HepG2 (cell line): Measurements from ENCODE around the gene FBXO8. TPM values are rescaled to one million over a fixed set of nuclear protein-coding genes. Genes with fewer than 3 reads are reported as not detected.

Experiments used
- FOXO1 ChIP-seq: sonication (generic); formaldehyde crosslinking; IDR thresholded peaks from 2 replicates; pipeline ENCODE4 v1.4.0; 2020; ENCODE audit warnings: missing genetic modification reagents
- PHF5A ChIP-seq: IDR thresholded peaks from one replicate; pipeline ENCODE4 v1.6.1; 2018; ENCODE audit warnings: low read depth, missing genetic modification reagents; ENCODE audit not compliant: unreplicated experiment
- POLR2AphosphoS2 ChIP-seq: IDR thresholded peaks from 2 replicates; pipeline ENCODE4 v1.6.1; 2011; ENCODE audit warnings: low read depth, low read length, improper control_type of control experiment
- ZNF235 ChIP-seq: sonication (generic); formaldehyde crosslinking; IDR thresholded peaks from 2 replicates; pipeline ENCODE4 v1.8.1; 2023; ENCODE audit warnings: mild to moderate bottlenecking, missing genetic modification reagents, borderline replicate concordance
- ZNF557 ChIP-seq: sonication (generic); formaldehyde crosslinking; IDR thresholded peaks from 2 replicates; pipeline ENCODE4 v1.4.0; 2020; ENCODE audit warnings: missing genetic modification reagents
- polyA plus RNA-seq, 8 experiments: library from polyadenylated mRNA; depleted of rRNA in 3 of 8; stranded (reverse) in 7 of 8; unstranded in 1 of 8; fragments of >200 nt; fragmentation: Illumina TruSeq in 4 of 8; extraction: Trizol in 4 of 8; gene quantifications; 2 replicates each; pipeline versions ENCODE4 v1.2.1 to v1.2.3, GENCODE V29; 2011 to 2016; ENCODE audit warnings: low read depth in 4 of 8, missing spikeins in 1 of 8, mixed read lengths in 1 of 8; ENCODE audit not compliant: insufficient read depth in 1 of 8
- total RNA-seq, 5 experiments: library from RNA; depleted of rRNA; stranded (reverse); fragments of >200 nt; fragmentation: Illumina TruSeq; extraction: Trizol; gene quantifications; 2 replicates each; pipeline ENCODE4 v1.2.3, GENCODE V29; 2016; ENCODE audit warnings: low read depth in 1 of 5
- TF ChIP-seq, protein P1 (sequence below): sonication (generic); formaldehyde crosslinking; IDR thresholded peaks from 2 replicates; pipeline ENCODE4 v1.5.1; 2020; ENCODE audit warnings: mild to moderate bottlenecking, missing genetic modification reagents, borderline replicate concordance
- TF ChIP-seq, protein P2 (sequence below): sonication (generic); formaldehyde crosslinking; IDR thresholded peaks from 2 replicates; pipeline ENCODE4 v1.4.0; 2020; ENCODE audit warnings: low read depth, mild to moderate bottlenecking, missing genetic modification reagents
- TF ChIP-seq, protein P3 (sequence below): sonication (generic); formaldehyde crosslinking; IDR thresholded peaks from 2 replicates; pipeline ENCODE4 v1.4.0; 2020; ENCODE audit warnings: missing genetic modification reagents, borderline replicate concordance

The FBXO8 gene
- total and polyA plus RNA-seq, 2 of the 13 experiments (the other 11 are each of a cell fraction or from before 2014, with no cell fraction given), result 11.7 to 15.2 TPM

DNA sequence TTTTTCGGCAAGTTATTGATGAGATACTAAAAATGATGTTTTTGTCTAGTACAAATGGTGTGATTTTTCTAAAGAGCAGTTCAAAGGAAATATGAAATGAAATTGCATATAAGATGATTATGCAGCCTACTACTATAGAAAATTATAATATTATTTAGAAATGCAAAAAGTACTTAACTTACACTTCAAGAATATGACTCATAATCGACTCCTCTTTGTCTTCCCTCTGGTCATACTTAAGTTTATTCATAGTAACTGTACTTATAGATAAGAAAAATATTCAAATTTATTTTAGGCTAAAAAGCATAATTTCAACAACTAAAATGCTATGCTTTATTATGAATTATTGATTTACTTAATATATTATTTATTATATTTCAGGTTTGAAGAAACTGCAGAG lies 33.5 kb upstream of the FBXO8 start (continued):
- TF ChIP-seq, protein P1, sequence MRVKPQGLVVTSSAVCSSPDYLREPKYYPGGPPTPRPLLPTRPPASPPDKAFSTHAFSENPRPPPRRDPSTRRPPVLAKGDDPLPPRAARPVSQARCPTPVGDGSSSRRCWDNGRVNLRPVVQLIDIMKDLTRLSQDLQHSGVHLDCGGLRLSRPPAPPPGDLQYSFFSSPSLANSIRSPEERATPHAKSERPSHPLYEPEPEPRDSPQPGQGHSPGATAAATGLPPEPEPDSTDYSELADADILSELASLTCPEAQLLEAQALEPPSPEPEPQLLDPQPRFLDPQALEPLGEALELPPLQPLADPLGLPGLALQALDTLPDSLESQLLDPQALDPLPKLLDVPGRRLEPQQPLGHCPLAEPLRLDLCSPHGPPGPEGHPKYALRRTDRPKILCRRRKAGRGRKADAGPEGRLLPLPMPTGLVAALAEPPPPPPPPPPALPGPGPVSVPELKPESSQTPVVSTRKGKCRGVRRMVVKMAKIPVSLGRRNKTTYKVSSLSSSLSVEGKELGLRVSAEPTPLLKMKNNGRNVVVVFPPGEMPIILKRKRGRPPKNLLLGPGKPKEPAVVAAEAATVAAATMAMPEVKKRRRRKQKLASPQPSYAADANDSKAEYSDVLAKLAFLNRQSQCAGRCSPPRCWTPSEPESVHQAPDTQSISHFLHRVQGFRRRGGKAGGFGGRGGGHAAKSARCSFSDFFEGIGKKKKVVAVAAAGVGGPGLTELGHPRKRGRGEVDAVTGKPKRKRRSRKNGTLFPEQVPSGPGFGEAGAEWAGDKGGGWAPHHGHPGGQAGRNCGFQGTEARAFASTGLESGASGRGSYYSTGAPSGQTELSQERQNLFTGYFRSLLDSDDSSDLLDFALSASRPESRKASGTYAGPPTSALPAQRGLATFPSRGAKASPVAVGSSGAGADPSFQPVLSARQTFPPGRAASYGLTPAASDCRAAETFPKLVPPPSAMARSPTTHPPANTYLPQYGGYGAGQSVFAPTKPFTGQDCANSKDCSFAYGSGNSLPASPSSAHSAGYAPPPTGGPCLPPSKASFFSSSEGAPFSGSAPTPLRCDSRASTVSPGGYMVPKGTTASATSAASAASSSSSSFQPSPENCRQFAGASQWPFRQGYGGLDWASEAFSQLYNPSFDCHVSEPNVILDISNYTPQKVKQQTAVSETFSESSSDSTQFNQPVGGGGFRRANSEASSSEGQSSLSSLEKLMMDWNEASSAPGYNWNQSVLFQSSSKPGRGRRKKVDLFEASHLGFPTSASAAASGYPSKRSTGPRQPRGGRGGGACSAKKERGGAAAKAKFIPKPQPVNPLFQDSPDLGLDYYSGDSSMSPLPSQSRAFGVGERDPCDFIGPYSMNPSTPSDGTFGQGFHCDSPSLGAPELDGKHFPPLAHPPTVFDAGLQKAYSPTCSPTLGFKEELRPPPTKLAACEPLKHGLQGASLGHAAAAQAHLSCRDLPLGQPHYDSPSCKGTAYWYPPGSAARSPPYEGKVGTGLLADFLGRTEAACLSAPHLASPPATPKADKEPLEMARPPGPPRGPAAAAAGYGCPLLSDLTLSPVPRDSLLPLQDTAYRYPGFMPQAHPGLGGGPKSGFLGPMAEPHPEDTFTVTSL (CRISPR knock-in tag), result no peak
- TF ChIP-seq, protein P2, sequence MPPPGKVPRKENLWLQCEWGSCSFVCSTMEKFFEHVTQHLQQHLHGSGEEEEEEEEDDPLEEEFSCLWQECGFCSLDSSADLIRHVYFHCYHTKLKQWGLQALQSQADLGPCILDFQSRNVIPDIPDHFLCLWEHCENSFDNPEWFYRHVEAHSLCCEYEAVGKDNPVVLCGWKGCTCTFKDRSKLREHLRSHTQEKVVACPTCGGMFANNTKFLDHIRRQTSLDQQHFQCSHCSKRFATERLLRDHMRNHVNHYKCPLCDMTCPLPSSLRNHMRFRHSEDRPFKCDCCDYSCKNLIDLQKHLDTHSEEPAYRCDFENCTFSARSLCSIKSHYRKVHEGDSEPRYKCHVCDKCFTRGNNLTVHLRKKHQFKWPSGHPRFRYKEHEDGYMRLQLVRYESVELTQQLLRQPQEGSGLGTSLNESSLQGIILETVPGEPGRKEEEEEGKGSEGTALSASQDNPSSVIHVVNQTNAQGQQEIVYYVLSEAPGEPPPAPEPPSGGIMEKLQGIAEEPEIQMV (CRISPR knock-in tag), result no peak
- TF ChIP-seq, protein P3, sequence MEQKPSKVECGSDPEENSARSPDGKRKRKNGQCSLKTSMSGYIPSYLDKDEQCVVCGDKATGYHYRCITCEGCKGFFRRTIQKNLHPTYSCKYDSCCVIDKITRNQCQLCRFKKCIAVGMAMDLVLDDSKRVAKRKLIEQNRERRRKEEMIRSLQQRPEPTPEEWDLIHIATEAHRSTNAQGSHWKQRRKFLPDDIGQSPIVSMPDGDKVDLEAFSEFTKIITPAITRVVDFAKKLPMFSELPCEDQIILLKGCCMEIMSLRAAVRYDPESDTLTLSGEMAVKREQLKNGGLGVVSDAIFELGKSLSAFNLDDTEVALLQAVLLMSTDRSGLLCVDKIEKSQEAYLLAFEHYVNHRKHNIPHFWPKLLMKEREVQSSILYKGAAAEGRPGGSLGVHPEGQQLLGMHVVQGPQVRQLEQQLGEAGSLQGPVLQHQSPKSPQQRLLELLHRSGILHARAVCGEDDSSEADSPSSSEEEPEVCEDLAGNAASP (CRISPR knock-in tag), result no peak
- no peak for TF ChIP-seq PHF5A
- no peak for TF ChIP-seq ZNF557 (CRISPR knock-in tag)
- no peak for TF ChIP-seq POLR2AphosphoS2
- no peak for TF ChIP-seq ZNF235 (CRISPR knock-in tag)
- no peak for TF ChIP-seq FOXO1 (CRISPR knock-in tag)
